NCI-H510A treated with DMSO at 0.1 percent for 48 hours (cell line): ENCODE data around the gene NCBP2L.
"Not testable (repeated sequence)": the region's sequence is repeated elsewhere in the genome, so short reads cannot be mapped to it uniquely, and the experiment has no call there.

Experiments
- DNase-seq: peaks from one replicate; lab custom pipeline; 2025; lab: John Stamatoyannopoulos, UW

NCBP2L gene

DNA sequence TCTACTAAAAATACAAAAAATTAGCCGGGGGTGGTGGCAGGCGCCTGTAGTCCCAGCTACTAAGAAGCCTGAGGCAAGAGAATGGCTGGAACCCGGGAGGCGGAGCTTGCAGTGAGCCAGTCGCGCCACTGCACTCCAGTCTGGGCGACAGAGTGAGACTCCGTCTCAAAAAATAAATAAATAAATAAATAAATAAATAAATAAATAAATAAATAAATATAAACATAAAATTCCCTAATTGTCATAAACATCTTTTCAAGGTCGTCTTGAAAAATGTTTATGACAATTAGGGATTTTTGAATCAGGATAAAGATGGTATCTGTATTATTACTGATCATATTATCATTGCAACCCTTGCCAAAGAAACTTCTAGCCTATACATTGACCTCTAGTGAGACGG, 32.5 kb downstream of the NCBP2L start:
- not testable (repeated sequence) for DNase-seq

DNA sequence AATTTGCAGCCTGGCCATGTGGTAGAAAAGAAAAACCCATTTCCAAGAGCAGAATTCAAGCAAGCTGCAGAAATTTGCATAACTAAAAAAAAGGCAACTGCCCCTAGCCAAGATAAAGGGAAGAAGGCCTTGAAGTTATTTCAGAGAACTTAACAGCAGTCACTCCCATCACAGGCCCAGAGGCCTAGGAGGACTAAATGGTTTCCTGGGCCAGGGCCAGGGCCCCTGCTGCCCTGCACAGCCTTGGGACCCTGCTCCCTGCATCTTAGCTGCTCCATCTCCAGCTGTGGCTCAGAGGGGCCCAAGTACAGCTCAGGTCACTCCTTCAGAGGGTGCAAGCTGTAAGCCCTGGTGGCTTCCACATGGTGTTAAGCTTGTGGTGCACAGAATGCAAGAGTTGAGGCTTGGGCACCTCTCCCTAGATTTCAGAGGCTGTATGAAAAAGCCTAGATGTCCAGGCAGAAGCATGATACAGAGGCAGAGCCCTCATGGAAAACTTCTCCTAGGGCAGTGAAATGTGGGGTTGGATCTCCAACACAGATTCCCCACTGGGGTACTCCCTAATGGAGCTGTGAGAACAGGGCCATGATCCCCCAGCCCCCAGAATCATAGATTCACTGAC, 41.5 kb downstream of the NCBP2L start:
- no peak for DNase-seq

DNA sequence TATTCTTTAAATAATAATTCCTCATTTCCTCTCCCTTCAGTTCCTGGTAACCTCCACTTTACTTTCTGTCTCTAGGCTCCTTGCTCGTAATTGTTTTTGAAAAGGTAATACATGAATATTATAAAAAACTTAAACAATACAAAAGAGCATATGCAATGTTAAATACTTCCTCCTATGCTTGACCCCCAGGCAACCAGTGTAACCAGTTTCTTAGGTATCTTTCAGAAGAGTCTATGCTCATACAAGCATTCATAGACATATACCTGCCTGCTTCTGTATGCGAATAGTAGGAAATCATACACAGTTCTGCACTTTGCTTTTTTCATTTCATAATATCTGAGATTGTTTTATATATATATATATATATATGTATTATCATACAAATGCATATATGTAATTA, 45.5 kb downstream of the NCBP2L start:
- no peak for DNase-seq

DNA sequence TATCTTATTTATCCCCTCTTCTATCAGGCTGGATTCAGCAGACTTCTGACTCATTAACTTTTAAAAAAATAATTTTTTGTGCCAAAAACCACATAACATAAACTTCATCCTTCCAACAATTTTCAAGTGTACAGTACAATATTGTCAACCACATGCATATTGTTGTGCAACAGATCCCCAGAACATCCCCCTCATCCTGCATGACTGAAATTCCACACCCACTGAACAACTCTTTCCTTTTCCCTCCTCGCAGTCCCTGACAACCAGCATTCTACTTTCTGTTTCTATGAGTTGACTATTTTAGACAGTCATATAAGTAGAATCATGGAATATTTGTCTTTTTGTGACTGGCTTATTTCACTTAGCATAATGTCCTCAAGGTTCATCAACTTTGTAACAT, 45.9 kb downstream of the NCBP2L start:
- no peak for DNase-seq

DNA sequence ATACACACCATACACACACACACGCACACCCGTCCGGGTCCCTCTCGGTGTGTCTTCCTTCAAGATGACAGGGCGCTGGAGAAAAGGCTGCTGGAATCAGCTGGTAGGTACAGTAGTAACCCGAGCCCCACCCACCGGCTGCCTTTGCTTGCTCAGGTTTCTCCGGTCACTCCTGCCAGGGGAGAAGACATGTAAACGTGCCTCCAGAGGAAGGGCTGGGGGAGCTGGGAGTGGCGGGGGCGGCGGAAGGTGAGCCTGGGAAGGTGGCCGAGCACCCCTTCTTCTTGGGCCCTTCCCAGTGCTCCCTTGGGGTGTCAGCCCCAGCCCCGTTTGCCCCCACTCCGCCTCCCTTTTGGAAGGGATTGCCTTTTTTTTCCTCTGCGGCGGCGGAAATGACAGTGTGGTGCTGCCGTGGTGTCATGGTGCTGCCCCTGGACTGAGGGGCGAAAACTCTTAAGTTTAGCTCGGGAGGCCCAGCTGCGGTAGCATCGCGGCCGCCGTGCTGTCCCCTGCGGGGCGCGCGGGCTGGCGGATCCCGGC, 48.2 kb downstream of the NCBP2L start, which contains the start of gene MID2:
Gene MID2 (plus strand): TSS at position 169 of the 540 bp plus-strand sequence. CDS start 561 bp downstream, outside the sequence.
- peak; percentile 21 for DNase-seq

DNA sequence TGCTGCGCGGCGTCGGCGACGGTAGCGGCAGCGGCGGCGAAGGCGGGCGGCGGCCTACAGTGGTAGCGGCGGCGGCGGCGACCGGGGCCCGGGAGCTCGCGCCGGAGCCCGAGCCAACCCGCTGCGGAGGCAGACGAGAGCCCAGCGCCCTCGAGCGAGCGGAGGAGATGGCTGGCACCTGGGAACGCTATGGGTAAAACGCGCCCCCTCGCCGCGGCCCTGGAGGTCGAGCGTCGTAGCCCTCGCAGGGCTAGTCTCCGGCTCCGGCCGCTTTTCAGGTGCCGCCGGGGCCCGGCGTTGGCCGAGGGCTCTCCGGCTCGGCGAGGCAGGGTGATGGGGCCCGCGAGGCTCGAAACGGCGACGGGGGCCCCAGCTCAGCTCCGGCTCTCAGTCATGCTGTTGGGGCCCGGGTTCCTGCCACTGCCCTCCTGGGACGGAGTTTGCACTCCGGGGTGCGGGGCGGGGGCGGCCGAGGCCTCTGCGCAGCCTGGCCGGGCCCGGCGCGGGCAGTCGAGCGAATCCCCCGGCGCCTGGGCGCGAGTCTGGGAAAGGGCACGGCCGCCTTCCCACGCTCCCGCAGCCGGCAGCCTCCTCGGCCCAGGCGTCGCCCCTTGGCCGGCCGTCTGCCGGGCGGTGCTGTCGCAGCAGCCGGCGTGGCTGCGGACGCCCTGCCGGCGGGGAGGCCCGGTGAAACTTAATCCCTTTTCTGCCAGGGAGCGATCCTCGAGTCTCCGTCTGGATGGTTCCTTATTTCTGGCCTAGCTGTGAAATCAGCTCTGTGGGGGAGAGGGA, 48.9 kb downstream of the NCBP2L start:
- peak; percentile 16 for DNase-seq

DNA sequence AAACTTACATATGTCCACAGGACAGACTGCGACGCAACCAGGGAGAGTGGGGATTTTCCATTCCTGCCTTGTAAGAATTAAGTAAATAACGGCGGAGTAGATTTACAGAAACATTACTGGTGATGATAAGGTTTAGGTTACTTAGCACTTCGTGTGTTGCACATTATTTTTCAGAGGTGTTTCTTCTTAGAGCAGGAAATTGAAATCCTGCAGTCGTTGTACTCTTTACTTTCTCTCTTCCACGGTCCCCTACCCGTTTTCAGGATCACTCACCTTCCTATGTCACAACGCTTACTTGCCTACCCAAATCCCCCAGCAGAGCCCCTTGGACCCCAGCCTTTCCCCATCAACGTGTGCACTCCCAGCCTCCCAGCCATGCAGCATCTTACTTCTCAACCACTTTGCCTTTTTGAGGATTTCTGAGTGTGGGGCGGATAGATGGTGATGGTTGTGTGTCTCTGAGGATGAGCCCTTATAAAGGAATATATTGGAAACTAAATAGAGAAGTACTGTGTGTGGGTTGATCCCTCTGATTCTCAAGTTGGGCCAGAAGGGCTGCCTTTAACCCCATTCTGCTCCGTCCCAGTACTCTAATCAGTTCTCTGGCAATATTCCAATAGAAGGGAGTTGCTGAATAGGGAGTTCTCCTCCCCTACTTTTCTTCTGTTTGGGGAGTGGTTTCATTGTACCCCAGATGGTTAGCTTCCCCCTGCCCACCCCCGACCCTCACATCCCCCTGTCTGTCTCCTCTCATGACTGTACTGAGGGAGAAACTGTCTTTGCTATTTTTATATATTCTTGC, 49.7 kb downstream of the NCBP2L start:
- no peak for DNase-seq

DNA sequence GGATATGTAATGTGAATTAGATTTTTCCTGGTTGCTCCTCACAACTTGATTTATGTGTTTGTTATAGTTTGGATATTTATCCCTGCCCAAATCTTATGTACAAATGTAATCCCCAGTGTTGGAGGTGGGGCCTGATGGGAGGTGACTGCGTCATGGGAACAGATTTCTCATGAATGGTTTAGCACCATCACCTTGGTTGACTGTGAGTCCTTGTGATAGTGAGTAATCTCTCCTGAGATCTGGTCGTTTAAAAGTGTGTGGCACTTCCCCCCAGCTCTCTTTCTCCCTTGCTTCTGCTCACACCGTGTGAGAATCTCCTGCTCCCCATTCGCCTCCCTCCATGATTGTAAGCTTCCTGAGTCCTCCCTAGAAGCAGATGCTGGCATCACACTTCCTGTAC, 50.3 kb downstream of the NCBP2L start:
- DNase-seq: no peak

DNA sequence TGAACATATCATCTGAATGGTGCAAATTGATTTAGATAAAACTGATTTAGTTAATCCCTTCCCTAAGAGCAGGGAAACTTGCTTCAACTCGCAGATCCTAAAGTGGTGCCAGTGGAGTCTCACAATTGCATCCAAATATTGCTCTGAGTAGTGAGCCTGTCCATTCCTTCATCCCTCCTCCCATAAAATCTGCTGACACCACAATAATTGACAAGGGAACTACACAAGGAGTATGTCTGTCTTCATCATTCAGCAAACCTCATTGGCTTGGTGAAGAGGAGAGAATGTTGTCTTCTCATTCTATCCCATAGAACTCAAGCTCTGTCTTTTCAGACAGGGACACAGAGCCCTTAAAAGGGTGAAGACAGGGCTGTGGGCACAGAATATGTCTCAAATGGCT, 52.3 kb downstream of the NCBP2L start:
- no peak for DNase-seq

DNA sequence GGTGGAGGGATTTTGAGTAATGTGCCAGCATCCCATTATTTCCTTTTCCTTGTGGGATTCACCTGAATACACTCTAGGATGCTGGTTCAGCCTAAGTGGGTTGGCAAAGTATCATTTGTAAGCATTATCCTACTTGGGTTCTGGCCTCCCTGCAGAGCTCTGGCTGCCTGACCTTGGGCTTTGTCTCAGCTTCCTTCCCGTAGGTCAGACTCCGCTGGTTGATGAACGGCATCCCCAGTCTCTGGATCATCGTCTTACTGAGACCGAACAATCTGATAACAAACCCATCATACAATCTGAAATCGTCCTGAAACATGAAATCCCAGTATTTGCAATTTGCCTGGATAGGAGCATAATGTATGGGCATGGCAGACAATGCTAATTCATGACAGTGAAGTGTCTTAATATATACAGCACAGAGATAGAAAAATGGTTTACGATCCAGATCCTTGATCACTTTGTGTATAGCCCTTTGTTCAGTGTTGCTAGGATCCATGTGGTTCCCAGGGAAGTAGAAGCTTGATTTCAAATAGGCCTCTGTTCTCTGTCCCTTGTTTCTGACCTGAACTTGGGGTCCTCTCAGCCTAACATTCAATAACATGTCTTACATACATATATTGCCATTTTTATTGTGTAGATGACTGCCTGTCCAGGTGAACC, 53.7 kb downstream of the NCBP2L start:
- no peak for DNase-seq

DNA sequence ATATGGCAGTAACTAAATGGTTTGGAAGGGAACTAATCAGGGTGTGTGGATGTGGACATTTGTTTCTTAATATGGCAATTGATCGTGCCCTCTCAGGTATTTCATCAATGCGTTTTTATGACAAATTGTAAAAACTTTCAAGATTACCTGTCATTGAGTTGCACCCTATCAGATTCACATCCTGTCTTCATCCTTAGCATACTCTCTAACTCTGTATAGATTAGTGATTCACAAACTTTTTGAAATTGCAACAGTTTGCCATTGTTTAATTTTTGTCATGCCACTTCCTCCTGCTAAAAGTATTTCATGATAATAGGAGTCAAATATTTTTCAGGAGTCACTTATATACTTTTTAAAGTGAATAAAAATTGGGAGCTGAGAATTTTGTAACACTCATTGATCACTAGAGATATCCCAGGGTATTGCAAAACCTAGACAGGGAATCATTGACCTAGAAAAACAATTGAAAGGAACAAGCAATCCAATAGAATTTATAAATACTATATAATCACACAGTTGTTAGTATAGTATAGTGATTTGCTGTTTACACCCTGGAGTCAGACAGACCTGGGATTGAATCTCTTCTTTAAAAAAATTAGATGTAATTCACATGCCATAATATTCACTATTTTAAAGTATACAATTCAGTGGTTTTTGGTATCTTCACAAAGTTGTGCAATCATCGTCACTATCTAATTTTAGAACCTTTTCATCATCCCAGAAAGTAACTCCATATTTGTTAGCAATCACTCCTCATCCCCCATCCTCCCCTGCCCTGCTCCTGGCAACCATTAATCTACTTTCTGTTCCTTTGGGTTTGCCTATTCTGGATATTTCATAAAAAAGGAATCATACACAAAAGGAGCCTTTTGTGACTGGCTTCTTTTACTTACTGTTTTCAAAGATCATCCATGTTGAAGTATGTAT, 57.0 kb downstream of the NCBP2L start:
- DNase-seq: no peak

DNA sequence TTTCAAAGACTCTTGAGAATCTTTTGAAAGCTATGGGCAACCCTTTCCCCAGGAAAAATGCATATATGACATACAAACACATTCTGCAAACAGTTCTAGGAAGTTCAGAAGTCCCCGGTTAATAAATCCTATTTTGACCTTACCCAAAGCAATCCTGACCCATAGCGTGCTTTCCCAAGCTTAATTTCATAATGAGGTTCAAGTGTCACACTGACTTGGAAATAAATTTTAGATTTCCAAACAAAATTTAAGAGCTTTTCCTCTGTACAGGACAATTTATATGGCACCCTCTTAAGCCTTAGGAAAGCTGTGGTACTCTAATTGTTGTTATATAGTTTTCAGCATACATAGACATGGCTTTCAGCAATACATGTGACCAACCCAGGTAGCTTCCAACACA, 59.4 kb downstream of the NCBP2L start:
- no peak for DNase-seq

DNA sequence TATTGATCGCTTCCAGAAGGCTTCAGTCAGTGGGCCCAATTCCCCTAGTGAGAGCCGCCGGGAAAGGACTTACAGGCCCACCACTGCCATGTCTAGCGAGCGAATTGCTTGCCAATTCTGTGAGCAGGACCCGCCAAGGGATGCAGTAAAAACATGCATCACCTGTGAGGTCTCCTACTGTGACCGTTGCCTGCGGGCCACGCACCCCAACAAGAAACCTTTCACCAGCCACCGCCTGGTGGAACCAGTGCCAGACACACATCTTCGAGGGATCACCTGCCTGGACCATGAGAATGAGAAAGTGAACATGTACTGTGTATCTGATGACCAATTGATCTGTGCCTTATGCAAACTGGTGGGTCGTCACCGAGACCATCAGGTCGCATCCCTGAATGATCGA, 63.4 kb downstream of the NCBP2L start:
- DNase-seq: no peak

DNA sequence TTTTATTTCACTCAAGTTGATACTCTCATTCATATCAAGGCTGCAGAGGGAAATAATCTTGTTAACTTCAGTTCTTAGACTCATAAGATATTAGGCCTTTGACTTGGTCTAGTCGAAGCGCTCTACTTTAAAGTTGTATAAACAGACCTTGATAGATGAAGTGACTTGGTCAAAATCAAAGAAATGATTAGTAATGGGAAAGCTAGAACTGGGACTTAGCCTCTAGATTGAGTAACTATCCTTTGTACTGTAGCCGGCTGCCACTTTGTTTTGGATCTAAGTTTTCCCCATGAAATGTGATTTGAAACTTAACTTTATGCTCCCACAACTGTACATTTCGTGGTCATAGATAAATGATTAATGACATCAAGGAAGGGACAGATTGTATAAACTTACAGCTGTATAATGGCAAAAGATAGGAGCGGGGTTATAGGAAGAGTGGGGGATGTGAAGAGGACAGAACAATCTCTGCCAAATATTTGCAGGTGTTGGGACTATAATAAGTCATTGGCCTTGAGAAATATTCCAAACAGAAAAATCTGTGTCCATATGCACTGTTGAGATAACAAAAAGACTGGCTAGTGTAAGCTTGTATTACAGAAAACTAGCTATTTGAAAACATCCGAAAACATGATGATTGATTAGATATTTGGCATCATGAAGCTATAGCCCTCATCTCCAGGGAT, 65.3 kb downstream of the NCBP2L start:
- DNase-seq: no peak
